Suprapubic skin (tissue), 4 donors: ENCODE measurements around the gene GATA6.

Experiments used
- EP300 ChIP-seq: sonication (generic); formaldehyde crosslinking; IDR thresholded peaks from one replicate; pipeline ENCODE4 v1.6.1; 2017; ENCODE audit warnings: antibody characterized with exemption
- POLR2A ChIP-seq, 2 donors: fragments of 450-650 bp; IDR thresholded peaks; one replicate each; pipeline ENCODE4 v1.6.1; 2017; ENCODE audit warnings: antibody characterized with exemption in 2 of 2, mild to moderate bottlenecking in 2 of 2, moderate library complexity in 2 of 2
- POLR2AphosphoS5 ChIP-seq, 3 donors: sonication (generic); formaldehyde crosslinking; IDR thresholded peaks; one replicate each; pipeline ENCODE4 v1.6.1; 2017; ENCODE audit warnings: antibody characterized with exemption in 3 of 3
- TF ChIP-seq, protein P1 (sequence below), 2 donors: fragments of 200-600 bp in 1 of 2; fragments of 450-650 bp in 1 of 2; sonication (generic) in 1 of 2; IDR thresholded peaks; one replicate each; pipeline ENCODE4 v1.5.1; 2016 to 2019; ENCODE audit warnings: antibody characterized with exemption in 2 of 2, mild to moderate bottlenecking in 1 of 2, moderate library complexity in 1 of 2

DNA sequence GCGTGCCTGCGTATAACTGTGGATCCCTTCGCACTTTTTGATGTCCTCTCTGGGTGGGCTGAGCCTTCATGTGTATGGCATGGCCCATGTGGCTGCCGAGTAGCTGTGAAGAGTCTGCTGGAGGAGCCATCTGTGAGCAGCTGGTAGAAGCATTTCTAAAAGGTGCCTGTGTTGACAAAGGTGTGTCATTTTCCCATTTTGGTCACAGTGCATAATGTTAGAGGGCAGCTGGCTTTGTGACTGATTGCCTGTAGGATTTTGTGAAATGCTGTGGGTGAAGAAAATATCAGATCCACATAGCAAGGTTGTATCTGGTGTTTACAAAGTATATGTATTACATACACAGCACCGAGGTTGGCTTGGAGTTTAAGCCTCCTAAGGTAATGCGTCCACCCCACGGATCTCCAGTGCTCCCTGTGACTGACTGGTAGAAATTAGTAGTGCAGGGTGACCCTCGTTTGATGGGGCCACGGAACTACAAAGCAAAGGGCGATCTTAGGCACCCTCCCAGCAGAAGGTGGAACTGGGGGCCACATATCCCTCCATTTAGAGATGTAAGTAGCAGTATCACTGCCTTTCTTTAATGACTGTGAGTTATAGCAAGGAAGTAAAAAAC, 16.5 kb downstream of the GATA6 start:
- TF ChIP-seq POLR2A (IDR thresholded peaks at IDR 0.05) (no peak), POLR2AphosphoS5 (IDR thresholded peaks at IDR 0.05) (no peak), EP300 (no peak)
- TF ChIP-seq, protein P1, sequence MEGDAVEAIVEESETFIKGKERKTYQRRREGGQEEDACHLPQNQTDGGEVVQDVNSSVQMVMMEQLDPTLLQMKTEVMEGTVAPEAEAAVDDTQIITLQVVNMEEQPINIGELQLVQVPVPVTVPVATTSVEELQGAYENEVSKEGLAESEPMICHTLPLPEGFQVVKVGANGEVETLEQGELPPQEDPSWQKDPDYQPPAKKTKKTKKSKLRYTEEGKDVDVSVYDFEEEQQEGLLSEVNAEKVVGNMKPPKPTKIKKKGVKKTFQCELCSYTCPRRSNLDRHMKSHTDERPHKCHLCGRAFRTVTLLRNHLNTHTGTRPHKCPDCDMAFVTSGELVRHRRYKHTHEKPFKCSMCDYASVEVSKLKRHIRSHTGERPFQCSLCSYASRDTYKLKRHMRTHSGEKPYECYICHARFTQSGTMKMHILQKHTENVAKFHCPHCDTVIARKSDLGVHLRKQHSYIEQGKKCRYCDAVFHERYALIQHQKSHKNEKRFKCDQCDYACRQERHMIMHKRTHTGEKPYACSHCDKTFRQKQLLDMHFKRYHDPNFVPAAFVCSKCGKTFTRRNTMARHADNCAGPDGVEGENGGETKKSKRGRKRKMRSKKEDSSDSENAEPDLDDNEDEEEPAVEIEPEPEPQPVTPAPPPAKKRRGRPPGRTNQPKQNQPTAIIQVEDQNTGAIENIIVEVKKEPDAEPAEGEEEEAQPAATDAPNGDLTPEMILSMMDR (IDR thresholded peaks at IDR 0.05): no peak
